ENCODE data around the gene MICALL2.

GRCh38 chr7:1461646-1462375 is 2.5 kb upstream of the MICALL2 start:
- no peak for TF ChIP-seq POLR2A (IDR thresholded peaks at IDR 0.05)
- TF ChIP-seq, protein P1, sequence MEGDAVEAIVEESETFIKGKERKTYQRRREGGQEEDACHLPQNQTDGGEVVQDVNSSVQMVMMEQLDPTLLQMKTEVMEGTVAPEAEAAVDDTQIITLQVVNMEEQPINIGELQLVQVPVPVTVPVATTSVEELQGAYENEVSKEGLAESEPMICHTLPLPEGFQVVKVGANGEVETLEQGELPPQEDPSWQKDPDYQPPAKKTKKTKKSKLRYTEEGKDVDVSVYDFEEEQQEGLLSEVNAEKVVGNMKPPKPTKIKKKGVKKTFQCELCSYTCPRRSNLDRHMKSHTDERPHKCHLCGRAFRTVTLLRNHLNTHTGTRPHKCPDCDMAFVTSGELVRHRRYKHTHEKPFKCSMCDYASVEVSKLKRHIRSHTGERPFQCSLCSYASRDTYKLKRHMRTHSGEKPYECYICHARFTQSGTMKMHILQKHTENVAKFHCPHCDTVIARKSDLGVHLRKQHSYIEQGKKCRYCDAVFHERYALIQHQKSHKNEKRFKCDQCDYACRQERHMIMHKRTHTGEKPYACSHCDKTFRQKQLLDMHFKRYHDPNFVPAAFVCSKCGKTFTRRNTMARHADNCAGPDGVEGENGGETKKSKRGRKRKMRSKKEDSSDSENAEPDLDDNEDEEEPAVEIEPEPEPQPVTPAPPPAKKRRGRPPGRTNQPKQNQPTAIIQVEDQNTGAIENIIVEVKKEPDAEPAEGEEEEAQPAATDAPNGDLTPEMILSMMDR (IDR thresholded peaks at IDR 0.05) = no peak

Measured in uterus (tissue), 2 donors.